SK-N-SH treated with all-trans-retinoic acid at 6 μM for 48 hours (cell line): ENCODE results near the gene NCAPG2.

Experiments used
- ATAC-seq: fragments of 200-7000 bp; cut with Tn5 transposase; 3 replicates; pipeline ENCODE4 v1.9.1; 2020; ENCODE audit warnings: mild to moderate bottlenecking, moderate library complexity
- ARNTL ChIP-seq: fragments of 450-650 bp; formaldehyde crosslinking; IDR thresholded peaks from 2 replicates; pipeline ENCODE4 v1.5.0; 2020; ENCODE audit warnings: low read depth, mild to moderate bottlenecking, moderate library complexity, borderline replicate concordance
- BACH2 ChIP-seq: fragments of 250-450 bp; sonication (Bioruptor Pico); IDR thresholded peaks from 2 replicates; pipeline ENCODE4 v1.9.0; 2021; ENCODE audit warnings: mild to moderate bottlenecking, borderline replicate concordance
- CREB5 ChIP-seq: fragments of 250-450 bp; sonication (Bioruptor Pico); IDR thresholded peaks from 2 replicates; pipeline ENCODE4 v1.5.1; 2020; ENCODE audit warnings: low read depth, mild to moderate bottlenecking, moderate library complexity
- CSDC2 ChIP-seq: fragments of 250-450 bp; sonication (Bioruptor Pico); IDR thresholded peaks from 2 replicates; pipeline ENCODE4 v1.5.0; 2020; ENCODE audit warnings: mild to moderate bottlenecking, moderate library complexity
- CSRNP3 ChIP-seq: fragments of 250-450 bp; sonication (Bioruptor Pico); IDR thresholded peaks from 2 replicates; pipeline ENCODE4 v1.5.1; 2021; ENCODE audit warnings: mild to moderate bottlenecking, moderate library complexity
- ESRRG ChIP-seq: fragments of 250-450 bp; sonication (Bioruptor Pico); IDR thresholded peaks from 2 replicates; pipeline ENCODE4 v1.6.1; 2021; ENCODE audit warnings: mild to moderate bottlenecking
- GLIS3 ChIP-seq: fragments of 250-450 bp; sonication (Bioruptor Pico); IDR thresholded peaks from 2 replicates; pipeline ENCODE4 v1.5.0; 2020; ENCODE audit warnings: mild to moderate bottlenecking, moderate library complexity
- ISL1 ChIP-seq: fragments of 250-450 bp; sonication (Bioruptor Pico); IDR thresholded peaks from 2 replicates; pipeline ENCODE4 v2.1.2; 2022; ENCODE audit warnings: mild to moderate bottlenecking, moderate library complexity
- OSR1 ChIP-seq: fragments of 250-450 bp; sonication (Bioruptor Pico); IDR thresholded peaks from 2 replicates; pipeline ENCODE4 v1.8.0; 2022; ENCODE audit warnings: moderate library complexity, mild to moderate bottlenecking, inconsistent platforms
- PPARA ChIP-seq: fragments of 250-450 bp; sonication (Bioruptor Pico); IDR thresholded peaks from 2 replicates; pipeline ENCODE4 v1.5.0; 2020; ENCODE audit warnings: mild to moderate bottlenecking, borderline replicate concordance
- RARB ChIP-seq: fragments of 250-450 bp; sonication (Bioruptor Pico); IDR thresholded peaks from 2 replicates; pipeline ENCODE4 v1.8.0; 2021; ENCODE audit warnings: mild to moderate bottlenecking, moderate library complexity
- SNAI2 ChIP-seq: fragments of 250-450 bp; sonication (Bioruptor Pico); IDR thresholded peaks from 2 replicates; pipeline ENCODE4 v1.5.0; 2020; ENCODE audit warnings: mild to moderate bottlenecking, moderate library complexity
- TCF4 ChIP-seq: fragments of 250-450 bp; sonication (Bioruptor Pico); IDR thresholded peaks from 2 replicates; pipeline ENCODE4 v1.8.0; 2021; ENCODE audit warnings: mild to moderate bottlenecking, moderate library complexity, borderline replicate concordance
- TOX ChIP-seq: fragments of 250-450 bp; sonication (Bioruptor Pico); IDR thresholded peaks from 2 replicates; pipeline ENCODE4 v1.8.0; 2021; ENCODE audit warnings: mild to moderate bottlenecking, moderate library complexity, borderline replicate concordance
- ZC3H10 ChIP-seq: fragments of 250-450 bp; sonication (Bioruptor Pico); IDR thresholded peaks from 2 replicates; pipeline ENCODE4 v1.5.1; 2021; ENCODE audit warnings: mild to moderate bottlenecking, moderate library complexity
- ZFP3 ChIP-seq: fragments of 250-450 bp; sonication (Bioruptor Pico); IDR thresholded peaks from 2 replicates; pipeline ENCODE4 v1.5.0; 2020; ENCODE audit warnings: mild to moderate bottlenecking, moderate library complexity
- ZFP30 ChIP-seq: fragments of 450-650 bp; formaldehyde crosslinking; IDR thresholded peaks from 2 replicates; pipeline ENCODE4 v1.5.0; 2022; ENCODE audit warnings: mild to moderate bottlenecking, moderate library complexity
- ZNF565 ChIP-seq: fragments of 450-650 bp; formaldehyde crosslinking; conservative IDR thresholded peaks from 2 replicates; pipeline ENCODE4 v1.5.0; 2020; ENCODE audit warnings: low read depth, mild to moderate bottlenecking, moderate library complexity
- ZNF70 ChIP-seq: fragments of 450-650 bp; formaldehyde crosslinking; IDR thresholded peaks from 2 replicates; pipeline ENCODE4 v1.5.0; 2020; ENCODE audit warnings: mild to moderate bottlenecking, moderate library complexity
- ZNF8 ChIP-seq: fragments of 450-650 bp; formaldehyde crosslinking; IDR thresholded peaks from 2 replicates; pipeline ENCODE4 v1.5.0; 2020; ENCODE audit warnings: mild to moderate bottlenecking, moderate library complexity
- TF ChIP-seq, protein P1 (sequence below): fragments of 250-450 bp; sonication (Bioruptor Pico); IDR thresholded peaks from 2 replicates; pipeline ENCODE4 v1.5.0; 2020; ENCODE audit warnings: mild to moderate bottlenecking, moderate library complexity
- TF ChIP-seq, protein P2 (sequence below): fragments of 250-450 bp; sonication (Bioruptor Pico); IDR thresholded peaks from 2 replicates; pipeline ENCODE4 v1.8.0; 2021; ENCODE audit warnings: low read depth, mild to moderate bottlenecking, moderate library complexity, borderline replicate concordance

The NCAPG2 gene

GRCh38 chr7:158602905-158603772, 101.5 kb downstream of the NCAPG2 start (continued):
- no peak for TF ChIP-seq RARB (CRISPR knock-in tag)

- ATAC-seq, result no peak
Measured at GRCh38 chr7:158602041-158602440, 102.6 kb downstream of the NCAPG2 start.

DNA sequence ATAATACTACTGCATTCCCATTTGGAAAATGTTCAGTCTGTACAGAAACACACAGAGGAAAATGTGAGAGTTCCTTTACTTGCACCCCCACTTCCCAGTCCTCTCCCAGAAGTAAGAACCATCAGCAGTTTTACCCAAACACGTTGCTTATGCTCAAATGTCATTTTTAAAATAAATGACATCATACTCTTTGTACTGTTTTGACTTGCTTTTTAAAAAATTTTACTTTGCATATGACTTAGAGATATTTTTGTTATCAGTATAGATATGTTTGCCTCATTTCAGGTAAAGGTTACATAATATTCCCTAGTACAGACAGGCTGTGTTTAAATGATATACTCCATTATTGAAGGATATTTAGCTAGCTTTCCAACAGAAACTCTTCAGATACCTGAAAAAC, 103.5 kb downstream of the NCAPG2 start:
- TF ChIP-seq OSR1 (CRISPR knock-in tag) (no peak), CSDC2 (CRISPR knock-in tag) (no peak), ZNF565 (CRISPR knock-in tag) (no peak), ZC3H10 (CRISPR knock-in tag) (no peak), GLIS3 (CRISPR knock-in tag) (no peak)
- TF ChIP-seq, all 23 proteins: peak for 0

More at GRCh38 chr7:158602041-158602440, 102.6 kb downstream of the NCAPG2 start:
- TF ChIP-seq PPARA (no peak), OSR1 (CRISPR knock-in tag) (no peak), ISL1 (no peak), ZFP3 (no peak), CREB5 (no peak), ZC3H10 (CRISPR knock-in tag) (no peak), TCF4 (CRISPR knock-in tag) (no peak), ESRRG (no peak), CSRNP3 (no peak), CSDC2 (CRISPR knock-in tag) (no peak), BACH2 (CRISPR knock-in tag) (no peak), ZNF8 (CRISPR knock-in tag) (no peak), ARNTL (CRISPR knock-in tag) (no peak), GLIS3 (CRISPR knock-in tag) (no peak), SNAI2 (CRISPR knock-in tag) (no peak), RARB (CRISPR knock-in tag) (no peak), ZNF70 (CRISPR knock-in tag) (no peak)
- TF ChIP-seq, protein P1, sequence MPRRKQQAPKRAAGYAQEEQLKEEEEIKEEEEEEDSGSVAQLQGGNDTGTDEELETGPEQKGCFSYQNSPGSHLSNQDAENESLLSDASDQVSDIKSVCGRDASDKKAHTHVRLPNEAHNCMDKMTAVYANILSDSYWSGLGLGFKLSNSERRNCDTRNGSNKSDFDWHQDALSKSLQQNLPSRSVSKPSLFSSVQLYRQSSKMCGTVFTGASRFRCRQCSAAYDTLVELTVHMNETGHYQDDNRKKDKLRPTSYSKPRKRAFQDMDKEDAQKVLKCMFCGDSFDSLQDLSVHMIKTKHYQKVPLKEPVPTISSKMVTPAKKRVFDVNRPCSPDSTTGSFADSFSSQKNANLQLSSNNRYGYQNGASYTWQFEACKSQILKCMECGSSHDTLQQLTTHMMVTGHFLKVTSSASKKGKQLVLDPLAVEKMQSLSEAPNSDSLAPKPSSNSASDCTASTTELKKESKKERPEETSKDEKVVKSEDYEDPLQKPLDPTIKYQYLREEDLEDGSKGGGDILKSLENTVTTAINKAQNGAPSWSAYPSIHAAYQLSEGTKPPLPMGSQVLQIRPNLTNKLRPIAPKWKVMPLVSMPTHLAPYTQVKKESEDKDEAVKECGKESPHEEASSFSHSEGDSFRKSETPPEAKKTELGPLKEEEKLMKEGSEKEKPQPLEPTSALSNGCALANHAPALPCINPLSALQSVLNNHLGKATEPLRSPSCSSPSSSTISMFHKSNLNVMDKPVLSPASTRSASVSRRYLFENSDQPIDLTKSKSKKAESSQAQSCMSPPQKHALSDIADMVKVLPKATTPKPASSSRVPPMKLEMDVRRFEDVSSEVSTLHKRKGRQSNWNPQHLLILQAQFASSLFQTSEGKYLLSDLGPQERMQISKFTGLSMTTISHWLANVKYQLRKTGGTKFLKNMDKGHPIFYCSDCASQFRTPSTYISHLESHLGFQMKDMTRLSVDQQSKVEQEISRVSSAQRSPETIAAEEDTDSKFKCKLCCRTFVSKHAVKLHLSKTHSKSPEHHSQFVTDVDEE (CRISPR knock-in tag), result no peak
- TF ChIP-seq, protein P2, sequence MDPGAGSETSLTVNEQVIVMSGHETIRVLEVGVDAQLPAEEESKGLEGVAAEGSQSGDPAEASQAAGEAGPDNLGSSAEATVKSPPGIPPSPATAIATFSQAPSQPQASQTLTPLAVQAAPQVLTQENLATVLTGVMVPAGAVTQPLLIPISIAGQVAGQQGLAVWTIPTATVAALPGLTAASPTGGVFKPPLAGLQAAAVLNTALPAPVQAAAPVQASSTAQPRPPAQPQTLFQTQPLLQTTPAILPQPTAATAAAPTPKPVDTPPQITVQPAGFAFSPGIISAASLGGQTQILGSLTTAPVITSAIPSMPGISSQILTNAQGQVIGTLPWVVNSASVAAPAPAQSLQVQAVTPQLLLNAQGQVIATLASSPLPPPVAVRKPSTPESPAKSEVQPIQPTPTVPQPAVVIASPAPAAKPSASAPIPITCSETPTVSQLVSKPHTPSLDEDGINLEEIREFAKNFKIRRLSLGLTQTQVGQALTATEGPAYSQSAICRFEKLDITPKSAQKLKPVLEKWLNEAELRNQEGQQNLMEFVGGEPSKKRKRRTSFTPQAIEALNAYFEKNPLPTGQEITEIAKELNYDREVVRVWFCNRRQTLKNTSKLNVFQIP (CRISPR knock-in tag), result no peak

GRCh38 chr7:158596745-158597144, 107.9 kb downstream of the NCAPG2 start:
- no peak for ATAC-seq

More for the DNA sequence above, 103.5 kb downstream of the NCAPG2 start:
- ATAC-seq, result no peak

More at GRCh38 chr7:158596745-158597144, 107.9 kb downstream of the NCAPG2 start:
- no peak for TF ChIP-seq CREB5
- TF ChIP-seq CSDC2 (CRISPR knock-in tag), result no peak
- no peak for TF ChIP-seq PPARA
- no peak for TF ChIP-seq ZNF8 (CRISPR knock-in tag)
- TF ChIP-seq TOX, result no peak
- TF ChIP-seq ZFP30 (CRISPR knock-in tag), result no peak
- TF ChIP-seq, protein P1 (CRISPR knock-in tag), result no peak
- TF ChIP-seq ZNF70 (CRISPR knock-in tag), result no peak
- TF ChIP-seq ARNTL (CRISPR knock-in tag), result no peak
- TF ChIP-seq TCF4 (CRISPR knock-in tag), result no peak
- TF ChIP-seq SNAI2 (CRISPR knock-in tag), result no peak
- no peak for TF ChIP-seq GLIS3 (CRISPR knock-in tag)
- TF ChIP-seq ZFP3, result no peak
